Ishikawa (cell line): ENCODE measurements around the gene LYPD4.

Source experiments
- CEBPB ChIP-seq: IDR thresholded peaks from 2 replicates; pipeline ENCODE4 v1.6.1; 2012
- EGR1 ChIP-seq: IDR thresholded peaks from 2 replicates; pipeline ENCODE4 v1.6.1; 2012
- EP300 ChIP-seq: IDR thresholded peaks from 2 replicates; pipeline ENCODE4 v1.6.1; 2012; ENCODE audit warnings: borderline replicate concordance
- FOXM1 ChIP-seq: IDR thresholded peaks from 2 replicates; pipeline ENCODE4 v1.6.1; 2012; ENCODE audit warnings: low read depth, borderline replicate concordance
- NFIC ChIP-seq: IDR thresholded peaks from 2 replicates; pipeline ENCODE4 v1.6.1; 2012
- RAD21 ChIP-seq: IDR thresholded peaks from 2 replicates; pipeline ENCODE4 v1.6.1; 2012; ENCODE audit warnings: low read depth
- TAF1 ChIP-seq: IDR thresholded peaks from 2 replicates; pipeline ENCODE4 v1.6.1; 2012; ENCODE audit warnings: low read depth, mild to moderate bottlenecking
- TCF12 ChIP-seq: IDR thresholded peaks from 2 replicates; pipeline ENCODE4 v1.6.1; 2012; ENCODE audit warnings: low read depth
- TEAD4 ChIP-seq: IDR thresholded peaks from 2 replicates; pipeline ENCODE4 v1.6.1; 2012
- YY1 ChIP-seq: IDR thresholded peaks from 2 replicates; pipeline ENCODE4 v1.6.1; 2012; ENCODE audit warnings: low read depth
- ZBTB7A ChIP-seq: IDR thresholded peaks from 2 replicates; pipeline ENCODE4 v1.6.1; 2012; ENCODE audit warnings: low read depth
- TF ChIP-seq, protein P1 (sequence below): IDR thresholded peaks from 2 replicates; pipeline ENCODE4 v1.6.1; 2012
- TF ChIP-seq, protein P2 (sequence below): IDR thresholded peaks from 2 replicates; pipeline ENCODE4 v1.6.1; 2012; ENCODE audit warnings: low read depth, mild to moderate bottlenecking
- TF ChIP-seq, protein P3 (sequence below): IDR thresholded peaks from 2 replicates; pipeline ENCODE4 v1.6.1; 2012

DNA sequence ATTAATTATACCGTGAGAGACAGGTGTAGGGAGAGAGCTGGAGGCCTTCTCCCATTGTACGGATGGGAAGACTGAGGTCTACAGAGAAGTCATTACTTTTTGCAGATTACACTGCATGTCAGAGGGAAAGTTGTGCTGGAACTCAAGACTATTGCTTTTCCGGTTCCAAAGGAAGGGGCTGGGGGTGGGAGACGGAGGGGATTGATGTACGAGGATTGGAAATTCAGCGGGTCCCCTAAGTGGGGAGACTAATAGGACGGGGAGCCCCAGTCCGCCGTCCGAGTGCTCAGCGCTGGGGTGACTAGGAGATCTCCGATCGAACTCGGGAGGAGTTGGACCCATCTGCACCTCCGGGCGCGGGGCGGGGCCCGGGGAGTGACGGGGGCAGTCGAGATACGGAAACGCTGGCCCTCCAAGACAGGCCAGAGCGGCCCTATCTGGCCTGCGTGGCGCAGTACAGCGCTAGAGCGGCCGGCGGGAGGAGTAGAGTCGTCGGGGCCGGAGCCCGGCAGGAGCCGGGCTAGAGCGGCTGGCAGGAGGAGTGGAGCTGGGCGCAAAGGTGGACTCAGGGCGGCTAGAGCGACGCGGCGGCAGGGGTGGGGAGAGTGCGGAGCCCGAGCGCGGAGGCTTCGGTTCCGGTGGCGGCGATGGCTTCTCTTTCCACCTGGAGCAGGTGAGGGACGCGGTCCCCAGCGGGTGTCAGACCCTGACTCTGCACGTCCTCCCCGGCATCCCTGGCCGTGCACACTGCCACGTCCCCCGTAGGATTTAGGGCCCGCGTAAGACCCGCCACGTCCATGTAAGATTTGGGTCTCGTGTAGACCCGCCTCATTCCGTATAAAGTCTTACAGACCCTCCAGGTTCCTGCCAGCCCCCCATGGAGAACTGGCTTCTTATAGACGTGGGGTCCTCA is 39.6 kb upstream of the LYPD4 start:
- TF ChIP-seq ZBTB7A (no peak), TEAD4 (no peak), TCF12 (peak; percentile 55; the same call in 1 of the 2 replicates), YY1 (peak; percentile 78), TAF1 (no peak; the same call in 1 of the 2 replicates), FOXM1 (peak; percentile 33; the same call in 1 of the 2 replicates), CEBPB (no peak), RAD21 (no peak), NFIC (no peak), EP300 (no peak), EGR1 (no peak)
- TF ChIP-seq, protein P1, sequence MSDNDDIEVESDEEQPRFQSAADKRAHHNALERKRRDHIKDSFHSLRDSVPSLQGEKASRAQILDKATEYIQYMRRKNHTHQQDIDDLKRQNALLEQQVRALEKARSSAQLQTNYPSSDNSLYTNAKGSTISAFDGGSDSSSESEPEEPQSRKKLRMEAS, result peak; percentile 35
- TF ChIP-seq, protein P2, sequence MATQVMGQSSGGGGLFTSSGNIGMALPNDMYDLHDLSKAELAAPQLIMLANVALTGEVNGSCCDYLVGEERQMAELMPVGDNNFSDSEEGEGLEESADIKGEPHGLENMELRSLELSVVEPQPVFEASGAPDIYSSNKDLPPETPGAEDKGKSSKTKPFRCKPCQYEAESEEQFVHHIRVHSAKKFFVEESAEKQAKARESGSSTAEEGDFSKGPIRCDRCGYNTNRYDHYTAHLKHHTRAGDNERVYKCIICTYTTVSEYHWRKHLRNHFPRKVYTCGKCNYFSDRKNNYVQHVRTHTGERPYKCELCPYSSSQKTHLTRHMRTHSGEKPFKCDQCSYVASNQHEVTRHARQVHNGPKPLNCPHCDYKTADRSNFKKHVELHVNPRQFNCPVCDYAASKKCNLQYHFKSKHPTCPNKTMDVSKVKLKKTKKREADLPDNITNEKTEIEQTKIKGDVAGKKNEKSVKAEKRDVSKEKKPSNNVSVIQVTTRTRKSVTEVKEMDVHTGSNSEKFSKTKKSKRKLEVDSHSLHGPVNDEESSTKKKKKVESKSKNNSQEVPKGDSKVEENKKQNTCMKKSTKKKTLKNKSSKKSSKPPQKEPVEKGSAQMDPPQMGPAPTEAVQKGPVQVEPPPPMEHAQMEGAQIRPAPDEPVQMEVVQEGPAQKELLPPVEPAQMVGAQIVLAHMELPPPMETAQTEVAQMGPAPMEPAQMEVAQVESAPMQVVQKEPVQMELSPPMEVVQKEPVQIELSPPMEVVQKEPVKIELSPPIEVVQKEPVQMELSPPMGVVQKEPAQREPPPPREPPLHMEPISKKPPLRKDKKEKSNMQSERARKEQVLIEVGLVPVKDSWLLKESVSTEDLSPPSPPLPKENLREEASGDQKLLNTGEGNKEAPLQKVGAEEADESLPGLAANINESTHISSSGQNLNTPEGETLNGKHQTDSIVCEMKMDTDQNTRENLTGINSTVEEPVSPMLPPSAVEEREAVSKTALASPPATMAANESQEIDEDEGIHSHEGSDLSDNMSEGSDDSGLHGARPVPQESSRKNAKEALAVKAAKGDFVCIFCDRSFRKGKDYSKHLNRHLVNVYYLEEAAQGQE, result no peak
- TF ChIP-seq, protein P3, sequence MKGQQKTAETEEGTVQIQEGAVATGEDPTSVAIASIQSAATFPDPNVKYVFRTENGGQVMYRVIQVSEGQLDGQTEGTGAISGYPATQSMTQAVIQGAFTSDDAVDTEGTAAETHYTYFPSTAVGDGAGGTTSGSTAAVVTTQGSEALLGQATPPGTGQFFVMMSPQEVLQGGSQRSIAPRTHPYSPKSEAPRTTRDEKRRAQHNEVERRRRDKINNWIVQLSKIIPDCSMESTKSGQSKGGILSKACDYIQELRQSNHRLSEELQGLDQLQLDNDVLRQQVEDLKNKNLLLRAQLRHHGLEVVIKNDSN, result 0 out of 2 replicates have a peak, but pooled peaks have one; percentile 1
